ENCODE measurements around the gene ARF1.
A peak's percentile ranks its signal among the peaks of the same experiment; 100 is the strongest.

Gene ARF1

DNA sequence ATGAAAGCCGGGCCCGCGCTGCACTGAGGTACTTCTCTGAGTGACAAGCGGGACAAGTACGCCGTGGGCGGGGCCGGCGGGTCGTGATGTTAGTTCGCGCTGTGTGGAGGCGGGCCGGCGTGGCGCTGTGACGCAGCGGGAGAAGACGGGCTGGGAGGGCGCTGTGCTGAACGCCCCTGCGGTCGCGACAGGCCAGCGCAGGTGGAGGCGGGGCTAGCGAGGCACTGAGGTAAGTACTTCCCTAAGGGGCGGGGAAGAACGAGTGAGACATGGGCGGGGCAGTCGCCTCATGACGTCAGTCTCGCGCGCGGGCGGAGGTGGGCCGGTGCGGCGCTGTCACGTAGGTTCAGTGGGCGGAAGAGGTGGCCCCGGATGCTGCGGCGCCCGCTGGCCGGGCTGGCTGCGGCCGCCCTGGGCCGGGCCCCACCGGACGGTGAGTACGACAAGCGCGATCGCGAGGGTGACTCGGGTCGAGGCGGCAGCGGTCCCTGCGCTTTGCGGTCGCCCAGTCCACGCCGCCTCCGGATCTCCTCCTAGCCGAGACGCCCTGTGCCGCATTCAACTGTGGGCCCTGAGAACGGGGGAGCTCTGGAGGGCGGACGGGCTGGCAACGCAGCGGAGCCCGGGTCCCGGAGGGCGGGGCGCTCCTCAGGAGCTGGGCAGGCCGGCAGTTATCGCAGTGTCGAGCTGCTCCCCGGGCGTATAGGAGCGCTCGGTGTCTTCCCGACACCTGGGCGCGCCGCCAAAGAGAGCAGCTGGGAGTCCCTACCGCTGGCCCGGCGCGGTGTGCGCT, 57.6 kb downstream of the ARF1 start, which contains the start of gene GUK1:
TSS of gene GUK1 (plus strand) at position 349 of the 793 bp plus-strand sequence. CDS start at position 373, 24 bp downstream.
- peaks cover 20 to 58% of the 10 kb centered on the region in 2 donors for H3K4me1 Mint-ChIP-seq
- H3K9me3 Mint-ChIP-seq: no peaks in the 10 kb centered on the region
- ATAC-seq (replicated peaks): peak; percentile 89 to 95
- peak within 1 kb of the TSS; percentile 98 for H3K27ac Mint-ChIP-seq
- peaks cover 2 to 9% of the 10 kb centered on the region in 2 donors for H3K36me3 Mint-ChIP-seq
- H3K27me3 Mint-ChIP-seq: no peaks in the 10 kb centered on the region
- peak; percentile 100 for DNase-seq
- peak within 1 kb of the TSS; percentile 93 to 97 for H3K4me3 Mint-ChIP-seq

DNA sequence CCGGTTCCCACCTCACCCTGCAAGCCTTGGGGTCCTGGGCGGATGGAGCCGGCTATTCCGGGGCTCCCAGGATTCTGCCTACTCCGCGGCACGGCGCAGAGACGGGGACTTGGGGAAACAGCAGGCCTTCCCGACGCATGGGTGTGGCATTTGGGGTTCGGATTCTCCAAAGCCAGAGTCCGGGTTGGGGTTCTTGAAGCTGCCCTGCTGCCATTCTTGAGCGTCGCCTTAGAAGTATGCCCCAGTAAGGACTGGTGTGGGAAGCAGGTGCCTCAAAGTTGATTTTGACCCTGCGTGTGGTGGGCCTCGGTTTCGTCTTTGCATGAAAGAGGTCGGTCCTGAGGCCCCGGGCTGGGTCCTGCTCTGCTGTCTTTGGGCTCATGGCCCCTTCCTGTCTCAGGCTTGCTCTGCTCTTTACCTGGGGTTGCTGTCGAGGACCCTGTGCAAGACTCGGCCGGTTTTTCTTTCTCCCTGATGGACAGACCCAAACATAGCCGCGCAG, 58.3 kb downstream of the ARF1 start:
- Mint-ChIP-seq H3K9me3 (no peaks in the 10 kb centered on the region), H3K4me3 (peak overlapping the region; percentile 93 to 97), H3K27ac (peak overlapping the region; percentile 98), H3K27me3 (no peaks in the 10 kb centered on the region), H3K36me3 (peaks cover 2 to 9% of the 10 kb centered on the region in 2 donors), H3K4me1 (peaks cover 20 to 58% of the 10 kb centered on the region in 2 donors)
- ATAC-seq (replicated peaks) (no peak), DNase-seq (no peak)

DNA sequence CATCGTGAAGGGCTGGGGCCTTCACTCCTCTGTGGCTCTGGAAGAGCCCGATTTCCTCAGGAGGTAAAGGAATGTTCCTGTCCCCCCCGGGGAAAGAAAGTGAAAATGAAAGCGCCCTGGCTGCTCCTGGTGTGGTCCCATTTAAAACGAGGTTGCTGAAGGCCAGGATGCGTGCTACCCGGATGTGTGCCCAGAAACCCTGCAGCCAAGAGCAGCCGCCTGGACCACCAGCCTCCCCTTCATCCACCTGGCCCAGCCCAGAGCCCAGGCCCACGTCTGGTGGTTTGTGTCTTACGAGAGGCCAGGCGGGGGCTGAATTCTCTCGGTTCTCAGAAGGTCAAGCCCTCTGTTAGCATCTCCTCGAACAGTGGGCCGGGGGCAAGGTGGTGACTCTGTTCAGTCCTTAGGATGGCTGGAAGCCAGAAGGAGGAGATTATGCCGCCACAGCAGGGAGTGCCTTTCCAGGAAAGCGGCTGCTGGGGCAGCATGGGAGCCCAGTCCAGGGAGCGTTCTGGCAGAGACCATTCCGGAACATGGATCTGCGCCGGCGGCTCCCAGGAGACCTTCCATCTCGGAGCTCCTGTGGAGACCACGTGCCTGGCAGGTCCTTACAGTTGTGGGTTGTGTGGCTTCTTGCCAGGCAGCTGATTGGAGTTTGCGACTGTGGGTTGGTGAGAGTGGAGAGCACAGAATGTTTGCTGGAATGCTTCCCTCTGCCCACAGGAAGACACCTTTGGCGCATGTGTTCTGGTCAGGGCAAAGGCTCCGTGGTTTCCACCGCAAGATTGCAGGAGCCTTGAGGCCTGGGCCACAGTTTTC, 58.9 kb downstream of the ARF1 start:
- Mint-ChIP-seq H3K4me1 (peaks cover 20 to 58% of the 10 kb centered on the region in 2 donors), H3K9me3 (no peaks in the 10 kb centered on the region), H3K36me3 (peaks cover 2 to 9% of the 10 kb centered on the region in 2 donors), H3K27ac (peak overlapping the region; percentile 89), H3K4me3 (peak overlapping the region; percentile 93 to 97), H3K27me3 (no peaks in the 10 kb centered on the region)
- ATAC-seq (replicated peaks): no peak
- no peak for DNase-seq

DNA sequence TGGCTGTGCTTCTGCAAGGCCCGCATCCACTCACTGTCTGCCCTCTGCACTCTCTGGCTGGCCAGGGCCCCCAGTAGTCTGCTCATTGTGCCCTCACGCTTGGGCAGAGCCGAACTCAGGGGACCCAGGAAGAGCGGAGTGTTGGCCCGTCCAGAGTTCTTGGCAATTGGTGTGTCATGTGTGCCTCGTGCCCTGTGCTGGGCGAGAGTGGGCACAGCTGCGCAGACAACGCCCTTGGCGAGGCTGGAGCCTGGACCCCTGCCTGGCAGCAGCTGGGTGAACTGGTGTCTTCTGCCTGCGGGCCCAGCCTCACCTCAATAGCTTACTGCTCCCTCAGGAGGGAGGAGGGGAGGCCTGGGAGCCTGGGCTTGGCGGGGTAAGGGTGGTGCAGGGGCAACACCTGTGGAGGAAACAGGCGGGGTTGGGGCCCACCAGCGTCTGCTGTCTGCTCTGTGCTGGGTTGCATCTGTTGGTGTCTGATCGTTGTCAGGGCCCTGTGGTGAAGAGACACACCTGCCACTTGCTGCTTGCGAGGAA, 59.7 kb downstream of the ARF1 start:
- DNase-seq: no peak
- Mint-ChIP-seq H3K4me3 (peak overlapping the region; percentile 93 to 97), H3K27ac (peak overlapping the region; percentile 77), H3K36me3 (peaks cover 2 to 9% of the 10 kb centered on the region in 2 donors), H3K9me3 (no peaks in the 10 kb centered on the region), H3K4me1 (peaks cover 18 to 53% of the 10 kb centered on the region in 2 donors), H3K27me3 (no peaks in the 10 kb centered on the region)
- ATAC-seq (replicated peaks): no peak

DNA sequence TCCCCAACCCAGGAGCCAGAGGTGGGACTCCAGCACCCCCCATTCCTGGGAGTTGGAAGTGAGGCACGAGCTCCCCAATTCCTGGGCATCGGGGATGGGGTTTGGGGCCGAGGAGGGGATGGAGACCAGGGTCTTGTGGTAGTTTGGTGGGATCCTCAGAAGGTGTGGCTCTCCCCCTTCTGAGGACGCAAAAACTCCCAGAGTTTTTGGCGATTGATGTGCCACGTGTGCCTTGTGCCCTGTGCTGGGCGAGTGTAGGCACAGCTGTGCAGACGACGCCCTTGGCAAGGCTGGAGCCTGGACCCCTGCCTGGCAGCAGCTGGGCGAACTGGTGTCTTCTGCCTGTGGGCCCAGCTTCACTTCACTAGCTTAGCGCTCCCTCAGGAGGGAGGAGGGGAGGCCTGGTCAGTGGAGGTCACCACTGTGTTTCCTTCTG, 60.2 kb downstream of the ARF1 start:
- H3K4me3 Mint-ChIP-seq: peak overlapping the region; percentile 39 to 97
- peaks cover 18 to 53% of the 10 kb centered on the region in 2 donors for H3K4me1 Mint-ChIP-seq
- no peak for DNase-seq
- peaks cover 5 to 9% of the 10 kb centered on the region in 2 donors for H3K36me3 Mint-ChIP-seq
- peak overlapping the region; percentile 77 for H3K27ac Mint-ChIP-seq
- H3K9me3 Mint-ChIP-seq: no peaks in the 10 kb centered on the region
- ATAC-seq (replicated peaks): no peak
- H3K27me3 Mint-ChIP-seq: no peaks in the 10 kb centered on the region

DNA sequence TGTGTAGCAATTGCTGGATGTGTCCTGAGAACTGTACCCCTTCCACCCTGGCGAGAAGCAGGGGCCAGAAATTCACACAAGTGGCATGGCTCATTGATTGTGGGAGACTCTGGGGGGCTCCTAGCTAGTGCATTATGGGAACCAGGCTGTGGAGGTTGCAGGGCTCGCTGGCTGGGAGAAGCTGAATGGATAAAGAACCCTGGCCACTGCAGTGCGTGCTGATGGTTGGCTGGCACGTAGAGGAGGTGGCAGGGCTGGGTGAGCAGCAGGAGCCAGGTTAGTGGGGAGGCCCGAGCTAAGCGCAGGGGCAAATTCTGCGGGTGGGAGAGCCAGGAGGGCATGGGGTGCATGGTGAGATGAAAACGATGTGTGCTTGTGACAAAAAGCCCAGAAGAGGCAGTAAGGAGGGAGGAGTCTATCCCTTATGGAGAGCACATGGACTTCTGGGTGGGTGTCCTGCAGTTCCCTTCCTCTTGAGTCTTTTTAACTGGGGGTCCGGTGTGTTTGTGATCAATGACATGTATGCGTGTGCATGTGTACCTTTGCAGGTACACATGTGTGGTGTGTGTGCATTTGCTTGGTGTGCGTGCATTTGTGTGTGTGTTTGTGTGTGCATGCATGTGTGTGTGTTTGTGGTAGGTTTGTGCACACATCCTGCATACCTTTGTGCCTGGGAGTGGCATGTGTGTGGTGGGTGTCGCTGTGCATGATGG, 61.1 kb downstream of the ARF1 start:
- Mint-ChIP-seq H3K27me3 (no peaks in the 10 kb centered on the region), H3K9me3 (no peaks in the 10 kb centered on the region), H3K4me3 (no peak overlapping the region), H3K4me1 (peaks cover 16 to 46% of the 10 kb centered on the region in 2 donors), H3K27ac (peak overlapping the region; percentile 77), H3K36me3 (peaks cover 5 to 9% of the 10 kb centered on the region in 2 donors)
- no peak for DNase-seq
- ATAC-seq (replicated peaks): no peak

DNA sequence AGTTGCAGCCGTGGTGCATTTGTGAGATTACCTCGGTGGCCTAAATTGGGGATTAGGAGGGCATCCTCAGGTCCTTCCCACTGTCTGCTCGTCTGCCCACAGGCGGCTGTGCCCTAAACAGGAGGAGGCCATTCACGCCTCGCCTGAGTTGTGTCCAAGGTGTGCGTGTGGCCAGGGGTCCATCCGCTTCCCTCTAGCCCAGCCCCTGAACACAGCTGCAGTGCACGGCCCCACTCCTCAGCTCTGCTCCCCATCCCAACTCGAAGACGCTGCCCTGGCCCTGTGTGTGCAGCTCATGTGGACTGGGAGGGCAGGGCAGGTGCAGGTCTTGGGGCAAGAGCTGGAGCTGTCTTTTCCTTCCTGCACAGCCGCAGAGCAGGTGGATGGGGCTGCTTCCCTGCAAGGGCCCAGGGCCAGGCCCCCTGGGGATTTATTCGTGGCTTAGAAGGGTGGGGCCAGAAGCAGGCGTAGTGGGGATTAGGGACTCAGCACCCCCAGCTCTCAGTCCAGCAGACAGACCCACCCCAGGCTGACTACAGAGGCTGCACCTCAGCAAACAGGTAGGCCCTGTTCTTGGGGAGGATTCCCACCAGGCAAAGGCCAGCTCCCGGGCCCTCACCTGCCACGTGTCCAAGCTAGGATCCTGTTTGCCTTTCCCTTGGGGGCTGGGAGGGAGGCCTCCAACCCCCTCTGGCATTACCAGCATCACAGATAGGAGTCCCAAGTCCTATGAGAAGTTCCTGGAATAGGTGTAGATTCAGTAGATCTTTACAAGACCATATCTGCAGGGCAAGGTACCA, 61.9 kb downstream of the ARF1 start:
- Mint-ChIP-seq H3K4me3 (no peak overlapping the region), H3K4me1 (peaks cover 16 to 41% of the 10 kb centered on the region in 2 donors), H3K27ac (no peak overlapping the region)

DNA sequence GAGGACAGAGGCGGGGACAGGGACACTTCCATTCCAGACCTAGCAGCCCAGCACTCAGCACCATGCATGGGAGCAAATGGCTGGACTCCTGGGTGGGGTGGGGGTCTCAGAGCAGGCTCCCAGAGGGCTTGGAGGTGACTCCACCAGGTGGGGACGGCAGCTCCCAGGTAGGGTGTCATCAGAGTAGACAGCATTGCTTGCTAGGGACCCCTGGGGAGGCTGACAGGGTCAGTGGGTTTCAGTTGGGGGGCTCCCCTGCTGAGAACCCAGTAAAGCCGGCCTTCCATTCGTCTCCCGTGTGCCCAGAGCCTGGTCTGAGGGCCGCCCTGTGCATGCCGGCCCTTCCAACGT, 62.5 kb downstream of the ARF1 start:
- Mint-ChIP-seq H3K9me3 (no peaks in the 10 kb centered on the region), H3K27me3 (no peaks in the 10 kb centered on the region), H3K27ac (no peak overlapping the region), H3K4me3 (no peak overlapping the region), H3K36me3 (peaks cover 5 to 9% of the 10 kb centered on the region in 2 donors), H3K4me1 (peaks cover 16 to 41% of the 10 kb centered on the region in 2 donors)
- no peak for ATAC-seq (replicated peaks)
- no peak for DNase-seq

More for the DNA sequence above, 61.9 kb downstream of the ARF1 start:
- Mint-ChIP-seq H3K9me3 (no peaks in the 10 kb centered on the region), H3K27me3 (no peaks in the 10 kb centered on the region), H3K36me3 (peaks cover 5 to 9% of the 10 kb centered on the region in 2 donors)
- no peak for DNase-seq
- no peak for ATAC-seq (replicated peaks)

DNA sequence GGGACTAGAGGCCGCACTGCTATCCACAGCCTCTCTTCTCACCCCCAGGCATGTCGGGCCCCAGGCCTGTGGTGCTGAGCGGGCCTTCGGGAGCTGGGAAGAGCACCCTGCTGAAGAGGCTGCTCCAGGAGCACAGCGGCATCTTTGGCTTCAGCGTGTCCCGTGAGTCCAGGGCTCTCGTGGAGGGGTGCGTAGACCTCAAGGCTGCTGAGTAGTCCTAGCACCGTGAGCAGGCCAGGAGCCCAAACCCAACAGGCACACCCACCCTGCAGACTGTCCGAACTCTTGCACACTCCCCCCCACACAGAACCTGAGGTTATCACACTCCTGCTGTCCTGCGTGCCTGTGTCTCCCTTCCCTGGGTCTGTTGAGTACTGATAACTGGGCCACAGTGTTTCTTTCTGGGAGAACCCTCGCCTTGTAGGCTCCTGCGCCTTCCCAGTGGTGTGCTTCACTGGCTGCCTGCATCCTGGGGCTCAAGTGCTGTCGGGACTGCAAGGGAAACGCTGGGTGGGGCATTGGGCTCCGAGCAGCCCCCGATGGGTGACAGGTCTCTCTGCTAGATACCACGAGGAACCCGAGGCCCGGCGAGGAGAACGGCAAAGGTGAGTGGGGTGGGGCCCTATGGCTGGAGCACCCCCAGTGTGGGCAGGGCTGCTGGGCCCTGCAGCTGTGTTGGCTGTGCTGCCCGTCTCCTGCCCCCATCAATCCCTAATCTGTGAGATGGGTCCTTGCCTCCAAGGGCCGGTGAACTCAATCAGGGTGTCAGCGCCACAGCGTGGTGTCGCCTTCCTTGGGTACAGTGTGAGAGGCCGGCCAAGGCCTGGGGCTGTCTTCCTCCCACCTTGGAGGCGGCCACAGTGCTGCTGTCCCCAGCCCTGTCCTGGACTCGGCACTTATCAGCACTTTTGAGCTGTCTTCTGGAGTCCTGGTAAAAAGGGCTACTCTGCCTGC, 63.2 kb downstream of the ARF1 start:
- Mint-ChIP-seq H3K4me3 (no peak overlapping the region), H3K27me3 (no peaks in the 10 kb centered on the region), H3K9me3 (no peaks in the 10 kb centered on the region), H3K36me3 (peaks cover 5 to 9% of the 10 kb centered on the region in 2 donors), H3K27ac (no peak overlapping the region), H3K4me1 (peaks cover 16 to 41% of the 10 kb centered on the region in 2 donors)
- no peak for ATAC-seq (replicated peaks)
- no peak for DNase-seq

DNA sequence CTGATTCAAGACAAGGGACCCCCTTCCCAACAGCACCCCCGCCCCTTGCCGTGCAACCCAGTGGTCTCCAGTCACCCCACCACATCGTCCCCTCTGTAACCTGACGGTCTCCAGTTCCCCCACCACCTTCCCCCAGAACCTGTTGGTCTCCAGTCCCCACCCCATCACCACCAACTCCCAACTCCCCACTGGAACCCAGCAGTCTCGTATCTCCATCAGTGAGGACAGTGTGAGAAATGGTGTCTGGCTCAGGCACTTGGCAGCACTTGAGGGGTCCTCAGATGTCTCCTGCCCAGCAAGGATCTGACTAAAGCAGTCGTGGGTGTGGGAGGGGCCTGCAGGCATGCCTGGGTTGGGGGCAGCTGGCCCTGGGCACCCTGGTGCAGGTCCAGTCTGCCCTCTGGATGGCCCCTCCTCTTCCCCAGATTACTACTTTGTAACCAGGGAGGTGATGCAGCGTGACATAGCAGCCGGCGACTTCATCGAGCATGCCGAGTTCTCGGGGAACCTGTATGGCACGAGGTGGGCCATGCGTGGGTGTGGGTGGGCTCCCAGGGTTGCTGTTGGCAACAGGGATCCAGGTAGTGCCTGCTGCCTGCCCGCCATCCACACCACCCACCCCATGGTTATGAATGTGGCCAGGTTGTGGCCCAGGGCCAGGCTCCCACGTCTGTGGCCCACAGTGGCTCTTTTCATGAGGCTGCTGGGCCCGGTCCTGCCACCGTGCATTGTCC, 64.1 kb downstream of the ARF1 start:
- Mint-ChIP-seq H3K27ac (no peak overlapping the region), H3K9me3 (no peaks in the 10 kb centered on the region), H3K4me1 (peaks cover 19 to 33% of the 10 kb centered on the region in 2 donors), H3K27me3 (no peaks in the 10 kb centered on the region), H3K4me3 (no peak overlapping the region), H3K36me3 (peaks cover 5 to 9% of the 10 kb centered on the region in 2 donors)
- DNase-seq (no peak), ATAC-seq (replicated peaks) (no peak)

DNA sequence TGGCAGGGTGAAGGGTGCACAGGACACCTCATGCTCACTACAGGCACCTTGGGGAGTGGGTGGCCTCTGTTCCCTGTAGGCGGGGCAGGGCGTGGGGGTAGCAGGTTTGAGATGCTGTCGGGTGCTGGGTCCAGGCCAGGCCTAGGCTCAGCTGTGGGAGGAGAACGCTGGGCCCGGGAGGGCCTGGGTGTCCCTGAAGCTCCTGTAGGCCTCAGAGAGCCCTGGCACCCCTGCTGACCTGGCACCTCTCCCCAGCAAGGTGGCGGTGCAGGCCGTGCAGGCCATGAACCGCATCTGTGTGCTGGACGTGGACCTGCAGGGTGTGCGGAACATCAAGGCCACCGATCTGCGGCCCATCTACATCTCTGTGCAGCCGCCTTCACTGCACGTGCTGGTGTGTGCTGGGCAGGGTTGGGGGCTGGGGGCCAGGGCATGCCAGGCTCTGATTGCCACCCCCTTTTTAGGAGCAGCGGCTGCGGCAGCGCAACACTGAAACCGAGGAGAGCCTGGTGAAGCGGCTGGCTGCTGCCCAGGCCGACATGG, 64.7 kb downstream of the ARF1 start:
- no peaks in the 10 kb centered on the region for H3K27me3 Mint-ChIP-seq
- peaks cover 19 to 28% of the 10 kb centered on the region in 2 donors for H3K4me1 Mint-ChIP-seq
- no peak overlapping the region for H3K4me3 Mint-ChIP-seq
- peaks cover 5 to 9% of the 10 kb centered on the region in 2 donors for H3K36me3 Mint-ChIP-seq
- H3K9me3 Mint-ChIP-seq: no peaks in the 10 kb centered on the region
- no peak for DNase-seq
- no peak overlapping the region for H3K27ac Mint-ChIP-seq
- no peak for ATAC-seq (replicated peaks)
